Osteoblast (primary cell): ENCODE results near the gene FGFR3. TPM values are rescaled to one million over a fixed set of nuclear protein-coding genes. Genes with fewer than 3 reads are reported as not detected.

Experiments used
- DNase-seq: peaks from one replicate; pipeline ENCODE4 v3.0.0; 2011; ENCODE audit warnings: low spot score, mixed read lengths; ENCODE audit not compliant: insufficient read length; ENCODE audit errors: missing footprints
- H2AFZ ChIP-seq: 2 replicates; pipeline ENCODE4 v1.6.0; 2011; ENCODE audit warnings: mild to moderate bottlenecking, low read length
- H3K27ac ChIP-seq: 2 replicates; pipeline ENCODE4 v1.5.1; 2011; ENCODE audit warnings: mild to moderate bottlenecking, low read depth, low read length, moderate library complexity
- H3K27me3 ChIP-seq: 2 replicates; pipeline ENCODE4 v1.6.0; 2012; ENCODE audit warnings: mild to moderate bottlenecking, control low read depth, inconsistent platforms, low read length, moderate library complexity; ENCODE audit not compliant: insufficient read depth
- H3K36me3 ChIP-seq: 2 replicates; pipeline ENCODE4 v1.5.1; 2011; ENCODE audit warnings: mild to moderate bottlenecking, low read length, control low read depth, moderate library complexity; ENCODE audit not compliant: insufficient read depth
- H3K4me1 ChIP-seq: 2 replicates; pipeline ENCODE4 v1.5.1; 2011; ENCODE audit warnings: mild to moderate bottlenecking, low read length, control low read depth, moderate library complexity; ENCODE audit not compliant: insufficient read depth
- H3K4me2 ChIP-seq: 2 replicates; pipeline ENCODE4 v1.6.0; 2011; ENCODE audit warnings: mild to moderate bottlenecking, low read length; ENCODE audit not compliant: insufficient read depth
- H3K4me3 ChIP-seq: fragments of 200-600 bp; sonication (generic); 3 replicates; pipeline ENCODE4 v1.5.1; 2012; ENCODE audit warnings: mild to moderate bottlenecking, low read length, inconsistent platforms; ENCODE audit not compliant: insufficient read depth
- H3K79me2 ChIP-seq: 2 replicates; pipeline ENCODE4 v1.6.0; 2012; ENCODE audit warnings: mild to moderate bottlenecking, low read length, control low read depth, inconsistent platforms; ENCODE audit not compliant: insufficient read depth
- H3K9me3 ChIP-seq: 2 replicates; pipeline ENCODE4 v1.5.1; 2011; ENCODE audit warnings: low read depth, low read length, control low read depth
- H4K20me1 ChIP-seq: 2 replicates; pipeline ENCODE4 v1.6.0; 2012; ENCODE audit warnings: mild to moderate bottlenecking, low read length, control low read depth; ENCODE audit not compliant: insufficient read depth
- CTCF ChIP-seq: IDR thresholded peaks from 2 replicates; pipeline ENCODE4 v1.5.1; 2011; ENCODE audit warnings: mild to moderate bottlenecking, low read depth, low read length, moderate library complexity; ENCODE audit errors: extremely low read depth
- total RNA-seq: library from RNA; depleted of rRNA; stranded (reverse); fragments of >200 nt; gene quantifications from 2 replicates; pipeline ENCODE4 v1.2.3, GENCODE V29; 2012

FGFR3 gene
- total RNA-seq, 1 donor: 0.36 TPM

- no peak overlapping the region for H2AFZ ChIP-seq
- TF ChIP-seq CTCF: no peak
- H3K9me3 ChIP-seq: no peaks in the 10 kb centered on the region
- H4K20me1 ChIP-seq: no peaks in the 10 kb centered on the region
- H3K27me3 ChIP-seq: no peaks in the 10 kb centered on the region
- no peak overlapping the region for H3K4me3 ChIP-seq
- H3K4me2 ChIP-seq: no peak overlapping the region
- DNase-seq: no peak
- H3K79me2 ChIP-seq: no peaks in the 10 kb centered on the region
- no peak overlapping the region for H3K27ac ChIP-seq
- no peaks in the 10 kb centered on the region for H3K4me1 ChIP-seq
- peaks cover under 1% of the 10 kb centered on the region for H3K36me3 ChIP-seq
These were observed 45.5 kb upstream of the FGFR3 start for GRCh38 chr4:1747603-1747967.

GRCh38 chr4:1748465-1748995 is 44.6 kb upstream of the FGFR3 start:
- Histone ChIP-seq H3K4me3 (no peak overlapping the region), H3K36me3 (no peaks in the 10 kb centered on the region), H3K27me3 (no peaks in the 10 kb centered on the region), H3K4me1 (no peaks in the 10 kb centered on the region), H3K79me2 (no peaks in the 10 kb centered on the region), H3K4me2 (peak overlapping the region; percentile 65), H3K27ac (no peak overlapping the region), H2AFZ (no peak overlapping the region), H3K9me3 (no peaks in the 10 kb centered on the region), H4K20me1 (no peaks in the 10 kb centered on the region)
- DNase-seq: peak; percentile 99
- peak; percentile 62 for TF ChIP-seq CTCF

GRCh38 chr4:1749370-1749769 is 43.7 kb upstream of the FGFR3 start:
- Histone ChIP-seq H3K9me3 (no peaks in the 10 kb centered on the region), H2AFZ (no peak overlapping the region), H3K4me3 (no peak overlapping the region), H3K36me3 (no peaks in the 10 kb centered on the region), H3K27ac (no peak overlapping the region), H4K20me1 (no peaks in the 10 kb centered on the region), H3K4me1 (no peaks in the 10 kb centered on the region), H3K4me2 (no peak overlapping the region), H3K27me3 (no peaks in the 10 kb centered on the region), H3K79me2 (no peaks in the 10 kb centered on the region)
- no peak for TF ChIP-seq CTCF
- no peak for DNase-seq

- Histone ChIP-seq H4K20me1 (no peaks in the 10 kb centered on the region), H3K36me3 (no peaks in the 10 kb centered on the region), H3K27ac (no peak overlapping the region), H3K27me3 (no peaks in the 10 kb centered on the region), H3K4me1 (no peaks in the 10 kb centered on the region), H3K4me2 (no peak overlapping the region), H3K79me2 (no peaks in the 10 kb centered on the region), H3K4me3 (no peak overlapping the region), H2AFZ (no peak overlapping the region), H3K9me3 (no peaks in the 10 kb centered on the region)
- no peak for DNase-seq
- TF ChIP-seq CTCF: no peak
These were observed 43.3 kb upstream of the FGFR3 start for GRCh38 chr4:1749826-1750225.
